ENCODE measurements around the gene FBP2. TPM values are rescaled to one million over a fixed set of nuclear protein-coding genes. Genes with fewer than 3 reads are reported as not detected.
"Not testable (repeated sequence)": the region's sequence is repeated elsewhere in the genome, so short reads cannot be mapped to it uniquely, and the experiment has no call there.

Gene FBP2
- total RNA-seq, 1 donor from 2014 or later: not detected

DNA sequence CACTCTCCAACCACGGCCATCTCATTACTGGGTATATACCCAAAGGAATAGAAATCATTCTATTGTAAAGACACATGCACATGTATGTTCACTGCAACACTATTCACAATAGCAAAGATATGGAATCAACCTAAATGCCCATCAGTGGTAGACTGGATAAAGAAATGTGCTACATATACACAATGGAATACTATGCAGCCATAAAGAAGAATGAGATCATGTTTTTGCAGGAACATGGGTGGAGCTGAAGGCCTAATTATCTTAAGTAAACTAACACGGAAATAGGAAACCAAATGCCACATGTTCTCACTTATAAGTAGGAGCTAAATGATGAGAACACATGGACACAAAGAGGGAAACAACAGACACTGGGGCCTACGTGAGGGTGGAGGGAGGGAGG, 29.3 kb downstream of the FBP2 start:
- not testable (repeated sequence) for DNase-seq (ENCODE audit: low read depth in 2 of 2)

GRCh38 chr9:94563548-94563947, 30.1 kb downstream of the FBP2 start:
- no peak for DNase-seq (ENCODE audit: low read depth in 2 of 2)

- no peak for DNase-seq (ENCODE audit: low read depth in 2 of 2)
Observed at GRCh38 chr9:94560237-94560636, 33.4 kb downstream of the FBP2 start.

DNA sequence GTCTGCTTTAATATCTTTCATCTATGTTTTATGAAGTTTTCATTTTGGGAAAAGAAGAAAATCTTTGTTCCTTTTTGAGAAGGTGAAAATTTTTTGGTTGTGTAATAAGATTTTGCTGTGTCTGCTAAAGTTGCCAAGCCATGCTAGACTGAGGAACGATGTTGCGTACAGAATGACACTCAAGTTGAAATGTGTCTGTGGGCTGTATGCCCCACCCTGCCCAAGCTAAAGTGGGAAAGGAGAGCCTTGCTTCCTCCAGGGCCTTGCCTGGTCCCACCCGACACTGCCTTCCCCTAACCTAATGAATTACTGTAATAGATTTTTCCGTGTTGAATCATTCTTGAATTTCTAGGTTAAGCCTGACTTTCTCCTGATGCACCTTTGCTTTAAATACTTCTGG, 36.2 kb downstream of the FBP2 start:
- no peak for DNase-seq (ENCODE audit: low read depth in 2 of 2)

GRCh38 chr9:94554439-94555331, 38.9 kb downstream of the FBP2 start, which contains the start of gene PCAT7:
TSS of gene PCAT7 (plus strand) at chr9:94555083.
- peak; percentile 17 to 54 for DNase-seq (ENCODE audit: low read depth in 2 of 2)

DNA sequence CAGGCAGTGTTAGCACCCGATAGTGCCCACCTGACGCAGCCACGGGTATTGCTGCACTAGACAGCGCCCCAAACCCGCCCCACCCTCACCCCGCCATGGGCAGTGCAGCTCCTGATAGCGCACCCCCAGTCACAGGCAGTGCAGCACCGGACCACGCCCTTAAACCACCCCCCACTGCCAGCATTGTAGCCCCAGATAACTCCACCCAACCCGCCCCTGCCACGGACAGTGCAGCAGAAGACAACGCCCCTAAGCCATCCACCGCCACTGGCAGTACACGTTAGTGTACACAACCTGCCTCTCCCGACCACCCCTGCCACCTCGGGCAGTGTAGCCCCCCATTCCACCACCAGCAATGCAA, 39.6 kb downstream of the FBP2 start:
- DNase-seq (ENCODE audit: low read depth in 2 of 2): no peak

GRCh38 chr9:94553029-94553938, 40.3 kb downstream of the FBP2 start:
- DNase-seq (ENCODE audit: low read depth in 2 of 2): no peak

DNA sequence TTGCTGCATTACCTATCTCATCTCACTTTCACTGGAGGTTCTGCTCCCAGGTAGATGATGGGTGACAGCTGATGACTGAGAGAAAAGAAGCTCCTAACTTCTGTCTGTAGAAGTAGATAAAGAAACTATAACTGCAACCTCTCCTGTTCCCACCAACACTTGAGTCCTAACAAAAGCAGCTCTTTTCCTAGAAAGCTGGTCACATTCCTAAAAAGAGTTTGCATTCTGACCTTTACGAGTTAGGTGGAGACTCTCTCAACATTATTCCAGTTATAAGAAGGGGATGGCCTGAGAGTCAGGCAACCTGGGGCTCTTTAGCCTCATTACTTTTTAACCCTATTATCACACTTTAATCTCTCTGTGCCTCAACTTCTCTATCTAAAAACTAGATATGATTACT, 47.7 kb downstream of the FBP2 start:
- no peak for DNase-seq (ENCODE audit: low read depth in 2 of 2)

DNA sequence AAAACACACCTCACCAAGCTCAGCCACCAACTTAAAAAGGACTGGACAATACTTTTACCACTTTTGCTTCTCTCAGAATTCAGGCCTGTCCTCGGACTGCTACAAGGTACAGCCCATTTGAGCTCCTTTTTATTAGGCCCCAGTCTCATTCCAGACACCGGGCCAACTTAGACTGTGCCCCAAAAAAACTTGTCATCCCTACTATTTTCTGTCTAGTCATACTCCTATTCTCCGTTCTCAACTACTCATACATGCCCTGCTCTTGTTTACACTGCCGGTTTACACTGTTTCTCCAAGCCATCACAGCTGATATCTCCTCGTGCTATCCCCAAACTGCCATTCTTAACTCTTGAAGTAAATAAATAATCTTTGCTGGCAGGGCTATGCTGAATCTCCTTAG, 49.3 kb downstream of the FBP2 start:
- DNase-seq (ENCODE audit: low read depth in 2 of 2): not testable (repeated sequence)

DNA sequence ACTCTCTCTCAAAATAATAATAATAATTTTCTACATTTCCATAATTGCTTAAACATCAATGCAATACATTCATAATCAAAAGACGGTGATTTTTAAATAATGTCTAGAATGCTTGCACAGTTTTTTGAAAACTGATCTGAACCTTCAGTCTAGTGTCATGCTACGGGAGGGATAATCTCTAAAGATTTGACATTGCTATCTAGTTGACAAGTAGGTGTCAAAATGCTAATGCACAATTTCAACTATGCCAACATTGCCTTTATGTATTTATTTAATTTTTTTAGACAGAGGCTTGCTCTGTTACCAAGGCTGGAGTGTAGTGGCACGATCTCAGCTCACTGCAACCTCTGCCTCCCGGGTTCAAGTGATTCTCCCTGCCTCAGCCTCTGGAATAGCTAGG, 54.7 kb downstream of the FBP2 start:
- DNase-seq (ENCODE audit: low read depth in 2 of 2): no peak

GRCh38 chr9:94534901-94535300, 58.7 kb downstream of the FBP2 start:
- no peak for DNase-seq (ENCODE audit: low read depth in 2 of 2)

GRCh38 chr9:94533601-94534000, 60.0 kb downstream of the FBP2 start:
- no peak for DNase-seq (ENCODE audit: low read depth in 2 of 2)

- no peak for DNase-seq (ENCODE audit: low read depth in 2 of 2)
Observed at GRCh38 chr9:94533155-94533554, 60.5 kb downstream of the FBP2 start.

DNA sequence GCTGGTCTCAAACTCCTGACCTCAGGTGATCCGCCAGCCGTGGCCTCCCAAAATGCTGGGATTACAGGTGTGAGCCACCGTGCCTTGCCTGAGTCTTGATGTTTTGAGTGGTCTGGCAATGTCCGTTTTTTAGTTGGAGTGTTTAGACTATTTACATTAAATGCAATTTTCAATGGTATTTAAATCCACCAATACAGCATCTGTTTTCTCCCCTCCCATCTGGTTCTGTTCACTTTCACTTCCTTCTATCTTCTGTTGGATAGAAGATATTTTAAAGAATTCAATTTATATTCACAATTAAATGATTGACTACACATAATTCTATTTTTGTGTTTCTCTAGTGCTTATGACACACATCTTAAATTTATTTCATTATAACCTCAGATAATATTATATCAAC, 64.7 kb downstream of the FBP2 start:
- no peak for DNase-seq (ENCODE audit: low read depth in 2 of 2)

- no peak for DNase-seq (ENCODE audit: low read depth in 2 of 2)
Observed at GRCh38 chr9:94526951-94527350, 66.7 kb downstream of the FBP2 start.

- DNase-seq (ENCODE audit: low read depth in 2 of 2): no peak
Observed at GRCh38 chr9:94526271-94526670, 67.4 kb downstream of the FBP2 start.

DNA sequence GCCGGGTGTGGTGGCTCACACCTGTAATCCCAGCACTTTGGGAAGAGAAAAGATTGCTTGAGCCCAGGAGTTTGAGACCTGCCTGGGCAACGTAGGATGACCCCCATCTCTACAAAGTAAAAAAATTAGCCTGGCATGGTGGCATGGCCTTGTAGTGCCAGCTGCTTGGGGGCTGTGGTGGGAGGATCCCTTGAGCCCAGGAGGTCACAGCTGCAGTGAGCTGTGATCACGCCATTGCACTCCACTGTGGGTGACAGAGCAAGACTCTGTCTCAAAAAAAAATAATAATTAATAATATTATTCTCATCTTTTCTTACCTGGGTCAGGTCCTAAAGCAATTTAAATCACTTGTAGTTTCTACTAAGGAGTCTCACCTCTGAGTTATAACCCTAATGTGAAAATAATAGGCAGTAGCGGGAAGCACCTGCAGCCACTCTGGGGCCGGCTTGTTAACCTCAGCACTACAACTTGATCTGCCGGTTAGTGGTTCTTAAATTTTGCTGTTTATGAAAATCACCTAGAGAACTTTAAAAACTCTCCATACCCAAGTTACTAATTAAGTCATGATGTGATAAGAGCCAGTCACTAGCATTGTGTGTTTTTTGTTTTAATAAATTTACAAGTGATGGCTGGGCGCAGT, 68.1 kb downstream of the FBP2 start:
- DNase-seq (ENCODE audit: low read depth in 2 of 2): no peak

DNA sequence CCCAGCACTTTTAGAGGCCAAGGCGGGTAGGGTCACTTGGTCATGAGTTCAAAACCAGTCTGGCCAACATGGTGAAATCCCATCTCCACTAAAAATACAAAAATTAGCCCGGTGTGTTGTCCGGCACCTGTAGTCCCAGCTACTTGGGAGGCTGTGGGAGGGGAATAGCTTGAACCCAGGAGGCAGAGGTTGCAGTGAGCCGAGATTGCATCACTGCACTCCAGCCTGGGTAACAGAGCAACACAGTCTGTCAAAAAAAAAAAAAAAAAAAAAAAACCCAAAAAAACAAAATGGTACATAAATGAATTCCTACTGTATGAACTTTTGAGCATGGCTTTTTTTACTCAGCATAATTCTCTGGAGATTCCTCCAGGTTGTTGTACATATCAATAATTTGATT, 76.4 kb downstream of the FBP2 start:
- DNase-seq (ENCODE audit: low read depth in 2 of 2): no peak

DNA sequence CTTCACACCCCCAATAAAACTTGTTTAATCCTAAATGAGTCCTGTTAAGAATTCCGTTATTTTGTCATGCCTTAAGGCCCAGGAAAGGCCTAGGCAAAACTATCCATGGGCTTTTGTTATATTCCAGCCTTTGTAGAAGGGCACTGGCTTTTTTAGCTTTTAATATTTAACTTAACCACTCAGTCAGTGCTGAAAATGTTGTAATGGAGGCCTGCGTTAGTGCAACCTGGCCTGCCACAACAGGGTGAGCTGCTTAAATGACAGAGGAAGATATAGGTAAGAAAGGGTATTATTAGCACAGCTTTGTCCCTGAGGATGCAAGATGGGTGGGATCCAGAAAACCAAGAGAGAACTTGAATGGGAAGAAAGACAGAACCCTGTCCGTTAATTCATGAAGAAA, 78.9 kb downstream of the FBP2 start:
- DNase-seq (ENCODE audit: low read depth in 2 of 2): no peak

GRCh38 chr9:94511955-94512265, 81.7 kb downstream of the FBP2 start:
- no peak for DNase-seq (ENCODE audit: low read depth in 2 of 2)

DNA sequence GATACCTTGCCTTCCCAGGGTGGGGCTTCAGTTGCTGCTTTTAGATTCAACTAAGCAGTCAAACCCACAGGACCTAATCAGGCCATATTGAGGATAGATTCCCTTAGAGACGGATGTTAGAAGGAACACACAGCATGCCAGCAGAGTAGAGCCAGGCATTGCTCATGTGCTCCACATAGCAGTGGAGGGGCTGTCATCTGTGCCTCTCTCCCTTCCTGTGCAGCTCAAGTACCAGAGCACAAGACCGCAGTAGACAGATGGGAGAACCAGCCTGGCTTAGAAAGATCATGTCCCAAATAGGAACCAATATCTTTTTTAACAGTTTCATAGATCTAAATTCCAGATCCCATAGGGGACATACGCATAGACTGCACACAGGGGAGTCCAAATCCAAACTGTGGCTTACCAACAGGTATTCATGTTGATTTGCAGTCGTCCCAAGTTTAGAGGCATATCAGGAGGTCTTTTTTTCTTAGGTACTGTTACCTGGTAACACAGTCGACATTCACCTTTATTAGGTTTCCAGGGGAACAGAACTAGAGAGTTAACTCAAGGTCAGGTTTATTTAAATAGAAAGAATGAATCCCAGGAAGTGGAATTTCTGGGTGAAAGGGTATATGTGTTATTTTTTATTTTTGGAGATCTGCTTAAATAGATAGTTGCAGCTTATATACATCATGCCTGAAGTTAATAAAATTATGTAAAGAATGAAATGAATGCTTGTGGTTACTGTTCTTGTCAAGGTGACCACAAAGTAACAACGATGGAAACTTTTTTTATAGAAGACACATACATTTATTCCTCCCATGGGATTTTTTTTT, 82.3 kb downstream of the FBP2 start:
- no peak for DNase-seq (ENCODE audit: low read depth in 2 of 2)

All from lung microvascular endothelial cell (primary cell).